A549 (cell line): ENCODE results near the gene NRAP. TPM values are rescaled to one million over a fixed set of nuclear protein-coding genes. Genes with fewer than 3 reads are reported as not detected.

Experiments used
- ATAC-seq, 2 experiments: fragments of 200-7000 bp in 1 of 2; fragments of >200 bp in 1 of 2; cut with Nextera tagmentation in 1 of 2; cut with Tn5 transposase in 1 of 2; 3 replicates each; pipeline versions ENCODE4 v1.8.0 to v1.9.1; 2018 to 2020; ENCODE audit warnings: mild to moderate bottlenecking in 1 of 2, moderate library complexity in 1 of 2
- CTCF ChIA-PET: fragments of 300-600 bp; sonication (Branson Sonifier 250); formaldehyde crosslinking; extraction: SDS; loops from one replicate; lab custom pipeline; 2021; ENCODE audit warnings: antibody characterized with exemption, inconsistent platforms; lab: Yijun Ruan, JAX
- POLR2A ChIA-PET: fragments of 350-600 bp; formaldehyde crosslinking; extraction: SDS; loops from one replicate; lab custom pipeline; 2021; ENCODE audit warnings: antibody characterized with exemption, inconsistent platforms; lab: Yijun Ruan, JAX
- DNase-seq, 2 experiments: peaks; one replicate each; pipeline versions ENCODE4 v3.0.0 to v3.0.0-alpha.2; 2011 to 2016; ENCODE audit warnings: low read depth in 1 of 2, low spot score in 1 of 2
- FAIRE-seq: peaks from 2 replicates; lab custom pipeline; 2011; peaks lifted over from hg19 to GRCh38; lab: Jason Lieb, UNC
- H3K27ac ChIP-seq, 2 experiments: fragments of >200 bp; sonication (Bioruptor Twin); formaldehyde crosslinking; 3 replicates each; pipeline ENCODE4 v1.5.1; 2016 to 2017
- H3K4me1 ChIP-seq: fragments of >200 bp; sonication (Bioruptor Twin); formaldehyde crosslinking; 3 replicates; pipeline ENCODE4 v1.6.1; 2016
- H3K4me2 ChIP-seq: fragments of >200 bp; sonication (Bioruptor Twin); formaldehyde crosslinking; 3 replicates; pipeline ENCODE4 v1.6.1; 2016
- H3K4me3 ChIP-seq: fragments of >200 bp; sonication (Bioruptor Twin); formaldehyde crosslinking; 3 replicates; pipeline ENCODE4 v1.5.1; 2016
- H3K9me3 ChIP-seq: fragments of >200 bp; sonication (Bioruptor Twin); formaldehyde crosslinking; 3 replicates; pipeline ENCODE4 v1.6.1; 2016
- BCL3 ChIP-seq: fragments of >200 bp; sonication (Bioruptor Twin); formaldehyde crosslinking; IDR thresholded peaks from 3 replicates; pipeline ENCODE4 v1.6.1; 2016
- CBX8 ChIP-seq: fragments of 200-600 bp; sonication (generic); IDR thresholded peaks from 2 replicates; pipeline ENCODE4 v1.6.1; 2016
- CHD2 ChIP-seq: fragments of 150-350 bp; IDR thresholded peaks from 2 replicates; pipeline ENCODE4 v1.6.1; 2014; ENCODE audit warnings: low read length; ENCODE audit not compliant: partially characterized antibody
- CHD4 ChIP-seq: fragments of 200-600 bp; sonication (generic); IDR thresholded peaks from 2 replicates; pipeline ENCODE4 v1.6.1; 2016; ENCODE audit warnings: antibody characterized with exemption, mild to moderate bottlenecking, borderline replicate concordance
- EHF ChIP-seq: fragments of 250-450 bp; sonication (Bioruptor Pico); IDR thresholded peaks from 2 replicates; pipeline ENCODE4 v1.5.0; 2020; ENCODE audit warnings: mild to moderate bottlenecking
- GATA3 ChIP-seq: IDR thresholded peaks from 2 replicates; pipeline ENCODE4 v1.6.1; 2012; ENCODE audit warnings: borderline replicate concordance
- HDAC2 ChIP-seq: fragments of 200-600 bp; sonication (generic); IDR thresholded peaks from 2 replicates; pipeline ENCODE4 v1.6.1; 2016
- HOXB5 ChIP-seq: fragments of 250-450 bp; sonication (Bioruptor Pico); IDR thresholded peaks from 2 replicates; pipeline ENCODE4 v1.5.0; 2020; ENCODE audit warnings: mild to moderate bottlenecking, moderate library complexity
- KDM1A ChIP-seq: fragments of 200-600 bp; sonication (generic); IDR thresholded peaks from 2 replicates; pipeline ENCODE4 v1.6.1; 2016; ENCODE audit warnings: low read depth, mild to moderate bottlenecking
- KDM5A ChIP-seq: fragments of 200-600 bp; sonication (generic); IDR thresholded peaks from 2 replicates; pipeline ENCODE4 v1.6.1; 2016; ENCODE audit warnings: antibody characterized with exemption, mild to moderate bottlenecking
- MAX ChIP-seq: IDR thresholded peaks from 2 replicates; pipeline ENCODE4 v1.6.1; 2012
- MAZ ChIP-seq: fragments of 150-350 bp; IDR thresholded peaks from 2 replicates; pipeline ENCODE4 v1.6.1; 2014; ENCODE audit warnings: antibody characterized with exemption, low read depth, low read length, borderline replicate concordance
- NR3C1 ChIP-seq: fragments of >200 bp; sonication (Bioruptor Twin); formaldehyde crosslinking; IDR thresholded peaks from 3 replicates; pipeline ENCODE4 v1.6.1; 2017
- PBX3 ChIP-seq: IDR thresholded peaks from 2 replicates; pipeline ENCODE4 v1.6.1; 2012
- PHF8 ChIP-seq: fragments of 200-600 bp; sonication (generic); IDR thresholded peaks from 2 replicates; pipeline ENCODE4 v1.6.1; 2016; ENCODE audit warnings: low read depth, mild to moderate bottlenecking, antibody characterized with exemption, moderate library complexity, borderline replicate concordance
- POLR2A ChIP-seq: IDR thresholded peaks from 2 replicates; pipeline ENCODE4 v1.6.1; 2012; ENCODE audit warnings: mild to moderate bottlenecking, low read length
- POLR2AphosphoS2 ChIP-seq: conservative IDR thresholded peaks from 2 replicates; pipeline ENCODE4 v1.6.1; 2012; ENCODE audit warnings: low read length, improper control_type of control experiment, inconsistent platforms
- RARB ChIP-seq: fragments of 250-450 bp; sonication (Bioruptor Pico); IDR thresholded peaks from 2 replicates; pipeline ENCODE4 v1.8.0; 2021; ENCODE audit warnings: mild to moderate bottlenecking, moderate library complexity
- REST ChIP-seq: fragments of 200-600 bp; sonication (generic); IDR thresholded peaks from 2 replicates; pipeline ENCODE4 v1.6.1; 2016; ENCODE audit warnings: antibody characterized with exemption, mild to moderate bottlenecking, moderate library complexity
- RFX5 ChIP-seq: fragments of 450-650 bp; IDR thresholded peaks from 2 replicates; pipeline ENCODE4 v1.7.1; 2014; ENCODE audit warnings: antibody characterized with exemption, mild to moderate bottlenecking, moderate library complexity
- RNF2 ChIP-seq: fragments of 200-600 bp; sonication (generic); IDR thresholded peaks from 2 replicates; pipeline ENCODE4 v1.6.1; 2016; ENCODE audit warnings: low read depth, mild to moderate bottlenecking, antibody characterized with exemption, moderate library complexity, borderline replicate concordance
- TFCP2L1 ChIP-seq: fragments of 250-450 bp; sonication (Bioruptor Pico); IDR thresholded peaks from 2 replicates; pipeline ENCODE4 v1.5.0; 2021; ENCODE audit warnings: mild to moderate bottlenecking
- TP53 ChIP-seq: fragments of 250-450 bp; sonication (Bioruptor Pico); IDR thresholded peaks from 2 replicates; pipeline ENCODE4 v1.5.0; 2021; ENCODE audit warnings: mild to moderate bottlenecking, moderate library complexity
- ZC3H11A ChIP-seq: fragments of 450-650 bp; IDR thresholded peaks from 2 replicates; pipeline ENCODE4 v1.6.1; 2014; ENCODE audit warnings: antibody characterized with exemption, mild to moderate bottlenecking
- ZNF302 ChIP-seq: fragments of 250-450 bp; sonication (Bioruptor Pico); IDR thresholded peaks from 2 replicates; pipeline ENCODE4 v1.9.0; 2021; ENCODE audit warnings: inconsistent platforms, mild to moderate bottlenecking, moderate library complexity
- ZSCAN20 ChIP-seq: fragments of 250-450 bp; sonication (Bioruptor Pico); IDR thresholded peaks from 2 replicates; pipeline ENCODE4 v1.8.0; 2022; ENCODE audit warnings: mild to moderate bottlenecking, moderate library complexity
- WGBS: methylation state at CpG from one replicate; pipeline ENCODE4 v1.1.6; 2017; ENCODE audit errors: missing lambda C conversion rate; 5-methylcytosine and 5-hydroxymethylcytosine counted together
- polyA plus RNA-seq, 4 experiments: library from polyadenylated mRNA; depleted of rRNA in 3 of 4; stranded (reverse); fragments of >200 nt; fragmentation: RNase III in 1 of 4; extraction: RNeasy Plus Mini Kit Qiagen cat#74134 plus additional on column Dnase treatment in 1 of 4; gene quantifications; 2 replicates in 3 of 4; 3 replicates in 1 of 4; pipeline ENCODE4 v1.2.3, GENCODE V29; 2011 to 2017

The NRAP gene
- polyA plus RNA-seq, 2 of the 4 experiments (the other 2 are of a cell fraction), result not detected

GRCh38 chr10:113540845-113541548 is 122.8 kb downstream of the NRAP start:
- ATAC-seq (no peak), DNase-seq (no peak)
- no peaks in the 10 kb centered on the region for H3K9me3 ChIP-seq
- H3K4me2 ChIP-seq, result no peak overlapping the region
- no peak overlapping the region for H3K27ac ChIP-seq
- TF ChIP-seq EHF (CRISPR knock-in tag) (no peak), BCL3 (no peak), TP53 (no peak), NR3C1 (no peak), PHF8 (no peak), POLR2A (no peak), GATA3 (no peak), ZC3H11A (no peak), ZSCAN20 (CRISPR knock-in tag) (no peak), PBX3 (no peak)
- TF ChIP-seq, all 56 proteins: peak for 0
- Histone ChIP-seq H3K4me3 (no peak overlapping the region), H3K4me1 (peaks cover 5% of the 10 kb centered on the region; the same call in 1 of the 3 replicates)
- POLR2A ChIA-PET, result no interaction called here
- CTCF ChIA-PET, result interaction anchor here (1.2 to 2.0 kb wide), 2 partner anchors 19 to 22 kb away, joined by 3 to 7 read pairs; no protein-coding TSS in a partner anchor
- FAIRE-seq, result no peak
- WGBS, result 67% methylated on average over 7 of the region's 7 CpGs

GRCh38 chr10:113539789-113540188 is 124.1 kb downstream of the NRAP start:
- no peak overlapping the region for H3K4me3 ChIP-seq
- ATAC-seq (peak in 1 of 2 experiments; percentile 57; a peak in 2 of 6 replicates), FAIRE-seq (no peak), DNase-seq (no peak)
- no peak overlapping the region for H3K27ac ChIP-seq
- ChIA-PET CTCF (interaction anchor here (1.0 to 2.0 kb wide), 2 partner anchors 17 to 23 kb away, joined by 3 to 7 read pairs; no protein-coding TSS in a partner anchor), POLR2A (interaction anchor here (0.7 kb wide), 1 partner anchor 85 kb away, joined by 3 read pairs; no protein-coding TSS in a partner anchor)
- peaks cover 5% of the 10 kb centered on the region; the same call in 1 of the 3 replicates for H3K4me1 ChIP-seq
- TF ChIP-seq MAZ (no peak), CBX8 (no peak), TFCP2L1 (CRISPR knock-in tag) (no peak), RNF2 (no peak), POLR2AphosphoS2 (no peak), HOXB5 (CRISPR knock-in tag) (no peak), KDM1A (no peak), ZSCAN20 (CRISPR knock-in tag) (no peak), CHD2 (no peak), CHD4 (no peak), PHF8 (no peak), KDM5A (no peak), BCL3 (no peak), REST (no peak), HDAC2 (no peak), RARB (CRISPR knock-in tag) (no peak), ZNF302 (no peak), MAX (no peak), RFX5 (no peak)
- no peak overlapping the region for H3K4me2 ChIP-seq
- 46% methylated on average over 7 of the region's 7 CpGs for WGBS
- H3K9me3 ChIP-seq, result no peaks in the 10 kb centered on the region
